Brain pericyte (primary cell): ENCODE data around the gene CPED1.
"Not testable (repeated sequence)": the region's sequence is repeated elsewhere in the genome, so short reads cannot be mapped to it uniquely, and the experiment has no call there.

ENCODE experiments used
- DNase-seq: peaks from one replicate; pipeline ENCODE4 v3.0.0-alpha.2; 2012; ENCODE audit warnings: low read depth, low spot score

Gene CPED1

DNA sequence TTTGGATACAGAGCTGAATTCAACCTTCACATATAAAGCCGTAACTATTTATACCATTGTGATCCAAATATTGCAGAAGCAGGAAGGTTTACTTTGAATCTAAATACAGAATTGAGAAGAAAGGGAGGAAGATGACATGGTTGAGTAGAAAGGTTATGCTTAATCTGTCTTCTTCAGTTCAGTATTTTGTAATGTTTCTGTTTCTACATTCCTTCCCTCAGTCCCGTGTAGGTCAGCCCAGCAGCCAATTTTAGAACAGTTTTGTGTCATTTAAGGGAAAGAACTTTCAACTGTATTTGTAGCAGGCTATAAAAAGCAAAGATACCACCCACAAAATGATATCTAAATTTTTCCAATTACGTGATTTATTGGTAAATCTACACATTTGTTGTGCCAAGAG, 97.4 kb downstream of the CPED1 start:
- no peak for DNase-seq

- DNase-seq: no peak
Observed at GRCh38 chr7:121088870-121089269, 100.4 kb downstream of the CPED1 start.

DNA sequence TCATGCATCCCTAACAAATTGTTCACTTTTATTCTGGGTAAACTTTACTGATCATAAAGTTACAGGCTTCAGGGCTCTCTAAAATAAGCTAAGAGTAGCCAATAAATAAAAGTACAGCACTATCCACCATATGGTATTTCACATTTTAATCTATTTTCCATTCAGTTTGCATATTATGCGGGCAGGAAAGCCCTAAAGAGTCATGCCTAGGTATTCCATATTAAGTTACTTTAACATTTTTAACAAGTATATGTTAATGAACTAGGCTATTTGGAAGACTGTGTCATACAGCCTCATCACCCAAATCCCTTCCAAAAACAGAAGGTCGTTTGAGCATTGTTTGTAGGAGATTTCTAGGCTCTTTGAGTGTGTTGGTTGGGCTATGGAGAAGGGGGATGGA, 106.3 kb downstream of the CPED1 start:
- no peak for DNase-seq

DNA sequence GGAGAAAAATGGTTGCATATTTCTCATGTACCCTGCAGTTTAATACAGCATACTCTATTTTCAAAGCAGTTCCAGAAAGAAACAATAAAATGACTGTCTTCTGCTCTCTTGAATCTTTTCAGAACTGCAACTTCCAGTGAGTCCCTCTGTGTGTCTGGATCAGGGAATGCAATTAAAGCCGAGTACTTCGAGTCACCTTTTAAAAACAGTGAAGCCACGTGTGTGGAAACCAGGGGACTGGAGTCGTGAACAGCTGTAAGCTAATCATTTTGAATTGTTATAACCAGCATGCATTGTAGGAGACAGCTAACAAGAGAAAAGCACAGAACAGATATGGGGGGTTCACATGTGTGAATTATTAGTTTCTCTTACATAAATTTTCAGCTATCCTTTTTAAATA, 109.1 kb downstream of the CPED1 start:
- DNase-seq: no peak

DNA sequence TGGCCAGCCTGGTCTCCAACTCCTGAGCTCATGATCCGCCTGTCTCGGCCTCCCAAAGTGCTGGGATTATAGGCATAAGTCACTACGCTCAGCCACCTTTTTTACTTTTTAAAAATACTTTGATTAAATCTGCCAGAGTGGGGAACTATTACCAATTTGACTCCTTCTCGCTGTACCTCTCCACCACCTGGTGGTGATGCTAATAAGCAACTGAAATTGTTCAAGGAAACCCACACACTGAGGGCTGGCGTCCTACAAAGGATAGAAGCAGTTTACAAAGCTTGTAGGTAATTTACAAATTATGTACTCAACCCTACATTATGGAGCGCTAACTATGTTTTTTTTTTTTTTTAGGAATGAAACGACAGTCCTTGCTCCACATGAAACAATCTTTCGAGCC, 111.1 kb downstream of the CPED1 start:
- no peak for DNase-seq

- no peak for DNase-seq
Observed at GRCh38 chr7:121101083-121101482, 112.6 kb downstream of the CPED1 start.

DNA sequence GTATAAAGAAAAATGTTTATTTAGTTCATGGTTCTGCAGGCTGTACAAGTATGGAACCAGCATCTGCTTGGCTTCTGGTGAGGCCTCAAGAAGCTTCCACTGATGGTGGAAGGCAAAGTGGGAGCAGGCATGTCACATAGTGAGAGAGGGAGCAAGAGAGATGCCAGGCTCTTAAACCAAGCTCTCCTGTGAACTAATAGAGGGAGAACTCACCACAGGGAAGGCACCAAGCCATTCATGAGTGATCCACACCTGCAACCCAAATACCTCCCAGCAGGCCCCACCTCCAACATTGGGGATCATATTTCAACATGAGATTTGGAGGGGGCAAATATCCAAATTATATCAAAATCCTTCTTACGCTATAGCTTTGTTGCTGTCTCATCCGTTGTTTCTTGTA, 113.1 kb downstream of the CPED1 start:
- no peak for DNase-seq

DNA sequence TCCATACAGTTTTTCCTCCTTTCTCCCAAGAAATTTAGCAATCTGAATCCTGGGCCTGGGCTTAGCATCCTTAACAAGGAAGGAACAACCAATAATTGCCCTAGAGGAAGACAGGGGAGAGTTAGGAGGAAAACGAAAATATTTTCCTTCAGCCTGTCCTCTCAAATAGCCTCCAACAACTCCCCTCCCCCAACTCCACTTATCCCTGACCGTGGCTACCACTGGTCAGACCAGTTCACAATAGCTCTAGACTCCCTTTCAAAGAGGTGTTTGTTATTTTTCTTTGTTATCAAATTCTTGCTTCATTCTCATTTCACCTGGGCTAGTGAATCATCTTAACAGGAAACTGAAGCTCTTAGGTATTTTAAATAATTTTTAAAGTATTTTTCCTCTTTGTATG, 114.1 kb downstream of the CPED1 start:
- no peak for DNase-seq

DNA sequence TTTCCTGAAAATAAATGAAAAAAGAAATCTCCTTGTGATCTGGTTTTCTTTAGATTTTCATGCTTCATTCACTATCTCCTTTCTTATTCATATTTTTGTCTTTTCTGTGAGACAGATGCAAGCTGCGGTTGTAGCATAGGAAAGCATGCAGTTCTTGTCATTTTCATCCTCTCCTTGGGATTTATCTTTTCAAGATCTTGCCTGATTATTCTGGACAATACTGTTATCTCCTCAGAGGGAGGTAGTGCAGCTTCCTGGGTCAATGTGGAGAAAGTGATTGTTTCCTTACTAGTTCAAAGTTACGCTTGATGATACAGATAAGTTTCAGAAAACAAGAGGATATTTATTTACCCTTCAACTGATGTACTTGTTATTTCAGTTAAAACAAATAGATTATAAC, 114.6 kb downstream of the CPED1 start:
- DNase-seq: no peak

- no peak for DNase-seq
Observed at GRCh38 chr7:121103579-121103978, 115.1 kb downstream of the CPED1 start.

DNA sequence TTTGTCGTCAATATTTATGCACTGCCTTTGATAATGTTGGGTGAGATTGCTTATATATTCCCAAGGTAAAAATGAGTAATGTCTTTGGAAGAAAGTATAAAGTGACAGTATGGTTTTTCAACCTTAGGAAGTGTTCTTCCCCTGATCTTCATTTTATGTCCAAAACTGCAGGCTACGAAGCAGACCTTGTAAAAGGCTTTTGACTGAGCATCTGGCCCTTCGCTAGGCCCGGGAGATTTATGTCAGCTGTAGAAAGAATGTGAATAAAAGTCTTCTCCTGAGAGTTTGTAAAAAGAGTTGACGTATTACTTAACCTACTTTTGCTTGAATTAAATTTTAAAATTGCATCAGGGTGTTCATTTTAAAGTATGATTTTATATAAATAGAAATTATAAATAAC, 116.8 kb downstream of the CPED1 start:
- DNase-seq: no peak

- DNase-seq: no peak
Observed at GRCh38 chr7:121107923-121108498, 119.5 kb downstream of the CPED1 start.

DNA sequence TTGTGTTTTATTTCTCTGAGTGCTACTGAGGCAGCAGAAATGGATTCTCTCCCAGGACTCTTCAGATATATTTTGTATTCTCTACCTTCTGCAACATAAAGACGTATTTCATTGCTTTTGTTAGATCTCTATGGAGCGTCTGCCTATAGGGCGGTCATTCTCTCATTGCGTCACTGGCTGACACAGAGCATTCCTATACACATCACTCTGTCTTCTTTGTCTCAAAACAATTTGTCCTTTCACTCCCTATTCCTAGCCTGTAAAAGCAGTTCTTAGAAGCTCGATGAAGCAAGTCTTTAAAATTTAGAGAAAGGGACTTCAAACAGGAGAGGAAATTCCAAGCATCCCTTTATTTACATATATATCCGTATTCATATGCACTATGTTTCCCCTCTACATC, 120.6 kb downstream of the CPED1 start:
- DNase-seq: no peak

- DNase-seq: no peak
Observed at GRCh38 chr7:121113288-121113687, 124.8 kb downstream of the CPED1 start.

DNA sequence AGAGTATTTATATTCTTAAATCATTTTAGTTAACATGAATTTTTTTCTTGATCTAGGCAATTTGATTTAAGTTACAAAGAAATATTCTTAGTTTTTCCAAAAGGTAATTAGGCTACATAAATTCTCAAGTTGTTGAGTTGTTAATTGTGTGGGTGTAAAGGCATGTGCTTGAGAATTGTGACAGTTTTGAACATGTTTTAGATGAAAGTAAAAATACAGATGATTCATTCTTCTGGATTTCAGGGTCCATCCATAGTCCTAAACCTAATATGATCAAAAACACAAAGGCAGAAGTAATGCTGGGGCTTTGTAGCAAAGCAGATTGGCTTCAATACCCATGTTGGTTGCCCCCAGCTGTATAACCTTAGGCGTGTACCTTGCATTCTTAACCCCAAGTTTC, 127.9 kb downstream of the CPED1 start:
- DNase-seq: no peak

GRCh38 chr7:121119047-121119446, 130.5 kb downstream of the CPED1 start:
- no peak for DNase-seq

GRCh38 chr7:121123032-121123431, 134.5 kb downstream of the CPED1 start:
- no peak for DNase-seq

GRCh38 chr7:121125454-121125853, 136.9 kb downstream of the CPED1 start:
- DNase-seq: not testable (repeated sequence)

- no peak for DNase-seq
Observed at GRCh38 chr7:121126201-121126600, 137.7 kb downstream of the CPED1 start.

DNA sequence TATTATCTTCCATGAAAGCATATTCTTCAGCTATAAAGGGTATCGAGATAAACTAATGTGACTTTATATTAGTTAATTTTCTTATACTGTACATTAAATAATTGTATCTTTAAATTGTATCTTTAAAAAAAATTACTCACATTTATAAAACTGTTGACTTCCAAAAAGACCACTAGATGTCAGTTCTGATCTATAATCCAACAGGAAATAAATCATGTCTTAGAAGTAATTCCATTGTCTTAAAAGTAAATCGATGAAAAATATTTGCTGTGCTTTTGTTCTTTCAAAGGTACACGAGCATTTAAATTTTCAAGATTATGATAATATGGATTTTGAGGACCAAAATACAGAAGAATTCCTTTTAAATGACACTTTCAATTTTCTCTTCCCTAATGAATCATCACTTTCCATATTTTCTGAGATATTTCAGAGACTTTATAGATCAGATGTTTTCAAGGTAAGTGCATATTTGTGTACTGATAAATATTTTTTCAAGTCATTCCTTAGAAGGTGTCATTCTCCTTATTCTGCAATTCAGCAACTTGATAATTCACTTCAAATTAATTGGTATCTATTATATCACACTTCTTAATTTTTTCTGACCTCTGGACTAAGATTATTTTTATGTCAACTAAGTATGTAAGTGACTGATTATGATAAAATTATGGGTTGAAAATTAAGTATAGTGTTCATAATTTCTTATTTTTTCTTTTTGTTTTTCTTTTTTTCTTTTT, 138.5 kb downstream of the CPED1 start:
- DNase-seq: no peak

GRCh38 chr7:121132940-121133339, 144.4 kb downstream of the CPED1 start:
- DNase-seq: no peak

- no peak for DNase-seq
Observed at GRCh38 chr7:121133444-121133843, 144.9 kb downstream of the CPED1 start.

- DNase-seq: no peak
Observed at GRCh38 chr7:121137580-121137979, 149.1 kb downstream of the CPED1 start.
